Large intestine (tissue), 3 donors: ENCODE results near the gene ACTA2. TPM values are rescaled to one million over a fixed set of nuclear protein-coding genes. Genes with fewer than 3 reads are reported as not detected.

Source experiments
- DNase-seq, 2 donors: peaks; one replicate each; pipeline versions ENCODE4 v3.0.0 to v3.0.0-alpha.2; 2013
- H3K27ac ChIP-seq: one replicate; pipeline ENCODE4 v1.5.1; 2013; ENCODE audit warnings: low read length
- H3K27me3 ChIP-seq: 2 replicates; pipeline ENCODE4 v1.6.1; 2013; ENCODE audit warnings: low read length; ENCODE audit not compliant: control insufficient read depth, insufficient read depth
- H3K36me3 ChIP-seq: 2 replicates; pipeline ENCODE4 v1.6.1; 2013; ENCODE audit warnings: low read length; ENCODE audit not compliant: control insufficient read depth, insufficient read depth
- H3K4me1 ChIP-seq: one replicate; pipeline ENCODE4 v1.6.1; 2013; ENCODE audit warnings: low read length; ENCODE audit not compliant: control insufficient read depth, insufficient read depth
- H3K4me3 ChIP-seq: one replicate; pipeline ENCODE4 v1.5.1; 2013; ENCODE audit warnings: low read length
- H3K9me3 ChIP-seq: one replicate; pipeline ENCODE4 v1.6.1; 2013; ENCODE audit warnings: mild to moderate bottlenecking, low read depth, low read length, moderate library complexity; ENCODE audit not compliant: control insufficient read depth
- WGBS: methylation state at CpG from one replicate; pipeline ENCODE4 v1.1.5; 2013; ENCODE audit warnings: low lambda C conversion rate; ENCODE audit not compliant: insufficient coverage; 5-methylcytosine and 5-hydroxymethylcytosine counted together
- polyA plus RNA-seq: library from polyadenylated mRNA; unstranded; fragments of 120-200 nt; gene quantifications from one replicate; pipeline ENCODE4 v1.2.1, GENCODE V29; 2013

ACTA2 gene
- polyA plus RNA-seq, 1 donor, result 641 TPM

- H3K4me3 ChIP-seq, result no peak overlapping the region
- peaks cover 28% of the 10 kb centered on the region for H3K36me3 ChIP-seq
- no CpG with 5 or more reads among the region's 3 CpGs for WGBS
- H3K27me3 ChIP-seq, result no peaks in the 10 kb centered on the region
- no peaks in the 10 kb centered on the region for H3K4me1 ChIP-seq
- no peaks in the 10 kb centered on the region for H3K9me3 ChIP-seq
- H3K27ac ChIP-seq, result no peak overlapping the region
- DNase-seq, result no peak
Measured at GRCh38 chr10:88911851-88912250, 40.7 kb downstream of the ACTA2 start.

- no peak overlapping the region for H3K27ac ChIP-seq
- no peaks in the 10 kb centered on the region for H3K4me1 ChIP-seq
- no peak overlapping the region for H3K4me3 ChIP-seq
- no peaks in the 10 kb centered on the region for H3K27me3 ChIP-seq
- no CpG with 5 or more reads among the region's 1 CpG for WGBS
- no peak for DNase-seq
- peaks cover 33% of the 10 kb centered on the region for H3K36me3 ChIP-seq
- H3K9me3 ChIP-seq, result no peaks in the 10 kb centered on the region
Measured at GRCh38 chr10:88911116-88911515, 41.5 kb downstream of the ACTA2 start.

- H3K4me1 ChIP-seq, result peaks cover 11% of the 10 kb centered on the region
- no peaks in the 10 kb centered on the region for H3K27me3 ChIP-seq
- H3K27ac ChIP-seq, result no peak overlapping the region
- no CpG with 5 or more reads among the region's 4 CpGs for WGBS
- DNase-seq, result no peak
- no peaks in the 10 kb centered on the region for H3K9me3 ChIP-seq
- H3K4me3 ChIP-seq, result no peak overlapping the region
- peaks cover 41% of the 10 kb centered on the region for H3K36me3 ChIP-seq
Measured at GRCh38 chr10:88908194-88908593, 44.4 kb downstream of the ACTA2 start.

DNA sequence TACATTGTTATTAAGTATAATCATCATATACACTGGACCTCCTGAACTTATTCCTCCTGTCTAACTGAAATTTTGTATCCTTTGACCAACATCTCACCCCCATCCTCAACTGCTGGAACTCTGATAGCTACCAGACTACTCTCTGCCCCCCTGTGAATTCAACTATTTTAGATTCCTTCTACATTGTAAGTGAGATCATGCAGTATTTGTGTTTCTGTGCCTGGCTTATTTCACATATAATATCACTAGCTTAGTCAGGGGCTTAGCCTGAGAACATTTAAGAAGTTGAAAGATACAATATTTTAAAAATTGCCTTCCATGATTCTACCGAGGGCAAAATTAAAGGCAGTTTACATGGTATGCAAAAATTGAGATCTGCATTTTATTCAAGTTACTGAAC lies 45.7 kb downstream of the ACTA2 start:
- H3K4me3 ChIP-seq, result no peak overlapping the region
- WGBS, result 83% methylated on average over 1 of the region's 1 CpG
- no peak overlapping the region for H3K27ac ChIP-seq
- H3K4me1 ChIP-seq, result peaks cover 23% of the 10 kb centered on the region
- H3K9me3 ChIP-seq, result no peaks in the 10 kb centered on the region
- H3K27me3 ChIP-seq, result no peaks in the 10 kb centered on the region
- peaks cover 46% of the 10 kb centered on the region for H3K36me3 ChIP-seq
- DNase-seq, result no peak

DNA sequence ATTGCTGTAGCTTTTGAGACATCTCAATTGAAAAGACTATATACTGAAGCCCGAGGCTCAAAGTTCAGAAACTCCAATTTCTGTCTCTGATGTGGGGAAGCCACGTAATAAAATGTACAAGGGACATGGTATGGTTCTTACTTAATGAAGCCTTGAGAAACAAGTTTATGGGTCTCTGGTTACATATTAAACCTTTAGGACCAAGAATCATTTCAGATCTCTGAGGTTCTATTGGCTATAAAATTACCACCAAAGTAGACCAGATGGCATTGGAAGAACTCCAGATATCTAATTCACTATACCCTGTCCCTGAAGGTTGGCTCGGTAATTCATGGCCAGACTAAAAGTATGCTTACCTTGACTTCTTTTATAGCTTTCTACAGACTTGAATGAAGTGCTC lies 48.9 kb downstream of the ACTA2 start:
- WGBS, result no CpG with 5 or more reads among the region's 3 CpGs
- peaks cover 44% of the 10 kb centered on the region for H3K4me1 ChIP-seq
- peak overlapping the region; percentile 75 for H3K27ac ChIP-seq
- DNase-seq, result peak; percentile 72 to 90
- no peaks in the 10 kb centered on the region for H3K9me3 ChIP-seq
- H3K27me3 ChIP-seq, result no peaks in the 10 kb centered on the region
- H3K36me3 ChIP-seq, result peaks cover 38% of the 10 kb centered on the region
- H3K4me3 ChIP-seq, result no peak overlapping the region

DNA sequence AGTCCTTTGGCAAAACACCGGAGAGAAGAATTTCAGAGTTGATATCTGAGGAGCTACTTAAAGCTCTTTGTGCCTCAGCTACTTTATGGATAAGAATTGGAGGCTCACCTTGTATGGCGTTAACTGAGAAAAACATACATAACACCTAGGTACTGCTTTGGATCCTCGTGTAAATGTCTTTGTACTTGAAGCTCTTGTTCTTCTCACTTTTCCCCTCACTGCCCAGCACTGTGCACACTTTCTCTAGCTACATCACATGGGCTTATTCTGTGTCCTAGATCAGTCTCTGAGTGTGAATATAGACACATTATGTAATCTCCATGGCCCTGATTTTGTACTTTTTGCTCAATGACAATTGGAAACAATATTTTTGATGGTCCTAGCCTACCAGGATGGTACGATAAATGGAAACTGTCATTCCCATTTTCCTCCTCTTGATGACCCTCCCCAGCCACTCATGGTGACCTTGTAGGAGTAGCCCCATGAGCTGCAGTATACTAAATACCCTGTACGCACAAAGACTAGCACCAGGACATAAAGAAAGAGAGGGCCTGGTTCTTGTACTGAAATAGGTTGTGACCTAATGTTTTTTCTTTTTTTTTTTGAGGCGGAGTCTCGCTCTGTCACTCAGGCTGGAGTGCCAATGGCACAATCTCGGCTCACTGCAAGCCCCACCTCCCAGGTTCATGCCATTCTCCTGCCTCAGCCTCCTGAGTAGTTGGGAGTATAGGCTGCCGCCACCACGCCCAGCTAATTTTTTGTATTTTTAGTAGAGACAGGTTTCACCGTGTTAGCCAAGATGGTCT lies 50.4 kb downstream of the ACTA2 start:
- Histone ChIP-seq H3K4me3 (no peak overlapping the region), H3K9me3 (no peaks in the 10 kb centered on the region), H3K4me1 (peaks cover 59% of the 10 kb centered on the region), H3K36me3 (peaks cover 35% of the 10 kb centered on the region), H3K27ac (peak overlapping the region; percentile 70), H3K27me3 (no peaks in the 10 kb centered on the region)
- no peak for DNase-seq
- WGBS, result 89% methylated on average over 3 of the region's 11 CpGs

DNA sequence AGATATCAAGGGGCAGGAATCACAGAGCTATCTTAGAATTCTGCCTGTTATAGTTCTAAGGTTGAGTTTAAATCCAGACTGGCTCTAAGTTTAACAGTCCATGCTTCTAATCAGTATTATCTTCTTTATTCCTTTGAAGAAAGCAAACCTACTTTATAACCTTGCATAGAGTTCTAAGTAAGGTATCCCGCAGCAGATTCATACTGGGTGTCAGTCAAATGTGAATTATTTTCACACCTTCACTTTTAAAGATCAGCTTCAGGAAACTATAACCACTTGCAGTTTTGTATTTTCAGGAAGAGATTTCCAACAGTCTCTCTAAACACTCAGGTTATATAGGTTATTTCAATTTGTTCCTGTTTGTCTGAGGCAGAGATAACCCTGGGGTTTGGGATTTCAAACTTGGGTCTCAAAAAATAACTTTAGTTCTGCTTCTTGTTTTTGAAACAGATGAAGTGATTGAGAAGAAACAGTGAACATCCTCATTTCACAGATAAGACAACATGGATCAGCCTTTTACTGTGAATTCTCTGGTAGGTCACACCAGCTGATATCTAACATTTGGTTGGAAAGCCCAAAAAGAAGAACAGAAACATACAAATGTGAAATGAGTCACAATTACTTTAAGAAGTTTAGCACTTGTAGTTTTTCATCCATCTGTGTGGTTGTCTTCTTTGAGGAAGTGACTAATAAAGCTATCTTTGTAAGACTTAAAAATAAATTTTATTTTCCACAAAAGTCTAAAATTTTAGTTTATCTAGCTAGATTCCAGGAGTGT lies 51.2 kb downstream of the ACTA2 start:
- Histone ChIP-seq H3K4me1 (peaks cover 67% of the 10 kb centered on the region), H3K27ac (peak overlapping the region; percentile 70), H3K4me3 (no peak overlapping the region), H3K27me3 (no peaks in the 10 kb centered on the region), H3K9me3 (no peaks in the 10 kb centered on the region), H3K36me3 (peaks cover 28% of the 10 kb centered on the region)
- peak in 1 of 2 donors; percentile 63 for DNase-seq
- WGBS, result no CpG with 5 or more reads among the region's 1 CpG

DNA sequence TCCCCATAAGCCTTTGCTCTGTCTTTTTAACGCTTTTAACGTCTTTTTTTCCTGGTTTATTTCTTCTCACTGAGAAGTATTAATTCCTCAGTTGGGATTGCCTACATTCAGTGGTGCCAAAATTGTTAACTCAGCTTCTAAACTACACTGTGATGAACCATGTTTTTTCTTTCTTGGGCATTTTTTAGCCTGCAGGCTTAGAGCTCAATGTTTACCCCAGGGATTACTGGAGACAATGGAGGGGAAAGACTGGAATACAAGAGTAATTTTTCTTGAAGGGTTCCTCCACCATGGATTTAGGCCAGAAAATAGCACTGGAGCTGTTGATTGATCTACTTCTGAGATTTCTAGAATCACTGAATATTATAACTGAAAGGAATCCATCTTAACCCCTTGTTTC lies 52.7 kb downstream of the ACTA2 start:
- Histone ChIP-seq H3K4me1 (peaks cover 77% of the 10 kb centered on the region), H3K36me3 (peaks cover 18% of the 10 kb centered on the region), H3K9me3 (no peaks in the 10 kb centered on the region), H3K4me3 (no peak overlapping the region), H3K27ac (peak overlapping the region; percentile 97), H3K27me3 (no peaks in the 10 kb centered on the region)
- no peak for DNase-seq
- WGBS, result 83% methylated on average over 2 of the region's 2 CpGs

DNA sequence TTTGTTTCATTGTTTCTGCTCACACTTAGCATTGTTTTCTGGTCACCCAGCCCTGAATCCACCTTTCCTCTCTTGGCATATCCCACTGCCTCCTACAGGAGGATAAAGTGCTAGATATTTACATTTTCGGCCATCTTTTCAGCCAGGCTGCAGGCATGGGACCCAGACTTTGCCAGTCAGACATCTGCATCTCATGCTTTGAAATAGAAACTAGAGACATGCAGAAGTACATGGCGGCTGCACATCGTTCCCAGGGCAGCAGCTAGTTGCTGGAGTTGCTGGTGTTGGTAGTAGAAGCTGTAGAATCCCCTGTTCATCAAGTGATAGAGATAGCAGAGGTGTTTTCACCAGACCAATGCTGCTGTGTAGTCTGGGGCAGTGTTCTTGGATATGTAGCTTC lies 53.8 kb downstream of the ACTA2 start:
- H3K4me1 ChIP-seq, result peaks cover 80% of the 10 kb centered on the region

GRCh38 chr10:88896994-88897853 lies 55.3 kb downstream of the ACTA2 start:
- DNase-seq, result peak; percentile 69 to 86
- 20% methylated on average over 1 of the region's 8 CpGs for WGBS
- peak overlapping the region; percentile 97 for H3K27ac ChIP-seq
- H3K9me3 ChIP-seq, result no peaks in the 10 kb centered on the region
- peaks cover 67% of the 10 kb centered on the region for H3K4me1 ChIP-seq
- no peak overlapping the region for H3K4me3 ChIP-seq
- peaks cover 4% of the 10 kb centered on the region for H3K36me3 ChIP-seq
- no peaks in the 10 kb centered on the region for H3K27me3 ChIP-seq

More for the DNA sequence above, 53.8 kb downstream of the ACTA2 start:
- H3K27me3 ChIP-seq, result no peaks in the 10 kb centered on the region
- peaks cover 10% of the 10 kb centered on the region for H3K36me3 ChIP-seq
- peak overlapping the region; percentile 97 for H3K27ac ChIP-seq
- no CpG with 5 or more reads among the region's 3 CpGs for WGBS
- no peak overlapping the region for H3K4me3 ChIP-seq
- H3K9me3 ChIP-seq, result no peaks in the 10 kb centered on the region
- no peak for DNase-seq
